Fibroblast of lung (primary cell): ENCODE results near the gene AKR7A3. TPM values are rescaled to one million over a fixed set of nuclear protein-coding genes. Genes with fewer than 3 reads are reported as not detected.

ENCODE experiments used
- DNase-seq, 2 donors: peaks; one replicate each; pipeline versions ENCODE4 v3.0.0 to v3.0.0-alpha.2; 2010; ENCODE audit warnings: low read depth in 2 of 2
- H2AFZ ChIP-seq: 2 replicates; pipeline ENCODE4 v1.5.1; 2012; ENCODE audit warnings: low read length, control low read depth, inconsistent platforms
- H3K27ac ChIP-seq: 2 replicates; pipeline ENCODE4 v1.5.1; 2011; ENCODE audit warnings: low read length, control low read depth; ENCODE audit not compliant: insufficient read depth
- H3K27me3 ChIP-seq: 2 replicates; pipeline ENCODE4 v1.5.1; 2011; ENCODE audit warnings: mild to moderate bottlenecking, low read length; ENCODE audit not compliant: control insufficient read depth, insufficient read depth
- H3K36me3 ChIP-seq: 2 replicates; pipeline ENCODE4 v1.5.1; 2011; ENCODE audit warnings: low read length; ENCODE audit not compliant: control insufficient read depth, insufficient read depth
- H3K4me1 ChIP-seq: 2 replicates; pipeline ENCODE4 v1.5.1; 2011; ENCODE audit warnings: low read length; ENCODE audit not compliant: control insufficient read depth, insufficient read depth; ENCODE audit errors: extremely low read depth
- H3K4me2 ChIP-seq: 2 replicates; pipeline ENCODE4 v1.5.1; 2011; ENCODE audit warnings: low read length, control low read depth; ENCODE audit not compliant: insufficient read depth; ENCODE audit errors: extremely low read depth
- H3K4me3 ChIP-seq, 4 experiments: fragments of 200-600 bp in 1 of 4; sonication (generic) in 1 of 4; replicated peaks in 1 of 4; 2 replicates each; pipeline ENCODE4 v1.5.1; 2011 to 2016; ENCODE audit warnings: low read length in 4 of 4, low read depth in 3 of 4, mild to moderate bottlenecking in 3 of 4, control low read depth in 2 of 4, inconsistent platforms in 1 of 4, mixed read lengths in 1 of 4; ENCODE audit not compliant: insufficient read depth in 1 of 4; ENCODE audit errors: control extremely low read depth in 1 of 4
- H3K79me2 ChIP-seq: 2 replicates; pipeline ENCODE4 v1.5.1; 2012; ENCODE audit warnings: mild to moderate bottlenecking, low read length, inconsistent platforms; ENCODE audit not compliant: control insufficient read depth, insufficient read depth
- H3K9ac ChIP-seq: 2 replicates; pipeline ENCODE4 v1.5.1; 2011; ENCODE audit warnings: mild to moderate bottlenecking, low read length, control low read depth; ENCODE audit not compliant: insufficient read depth
- H3K9me3 ChIP-seq: 2 replicates; pipeline ENCODE4 v1.5.1; 2012; ENCODE audit warnings: low read depth, low read length; ENCODE audit not compliant: control insufficient read depth, insufficient read depth
- H4K20me1 ChIP-seq: 2 replicates; pipeline ENCODE4 v1.5.1; 2011; ENCODE audit warnings: low read length; ENCODE audit not compliant: control insufficient read depth, insufficient read depth; ENCODE audit errors: extremely low read depth
- EZH2 ChIP-seq: IDR thresholded peaks from 2 replicates; pipeline ENCODE4 v1.5.1; 2012; ENCODE audit warnings: low read length, control low read depth, mild to moderate bottlenecking; ENCODE audit errors: missing control alignments
- polyA plus RNA-seq, 2 donors: library from polyadenylated mRNA; depleted of rRNA in 1 of 2; stranded (reverse) in 1 of 2; unstranded in 1 of 2; fragments of >200 nt; gene quantifications; 2 replicates each; pipeline ENCODE4 v1.2.1, GENCODE V29; 2011 to 2012; ENCODE audit warnings: missing spikeins in 1 of 2
- total RNA-seq: library from RNA; depleted of rRNA; stranded (reverse); fragments of >200 nt; gene quantifications from 2 replicates; pipeline ENCODE4 v1.2.1, GENCODE V29; 2014
- TF ChIP-seq, protein P1 (sequence below), 2 donors: IDR thresholded peaks in 1 of 2; conservative IDR thresholded peaks in 1 of 2; 1 replicate in 1 of 2; 2 replicates in 1 of 2; pipeline ENCODE4 v1.5.1; 2011 to 2012; ENCODE audit warnings: low read length in 2 of 2, control low read depth in 1 of 2, inconsistent platforms in 1 of 2, low read depth in 1 of 2, mild to moderate bottlenecking in 1 of 2

The AKR7A3 gene
- total and polyA plus RNA-seq, 2 donors (not counting 1 experiment from before 2014, with no cell fraction given), result 0.12 to 0.33 TPM

GRCh38 chr1:19317126-19317910 is 28.7 kb upstream of the AKR7A3 start:
- Histone ChIP-seq H2AFZ (no peak overlapping the region), H3K79me2 (peaks cover 11% of the 10 kb centered on the region), H3K9me3 (no peaks in the 10 kb centered on the region), H3K4me1 (peaks cover 14% of the 10 kb centered on the region), H3K36me3 (peaks cover 10% of the 10 kb centered on the region), H3K27me3 (no peaks in the 10 kb centered on the region), H3K9ac (no peak overlapping the region), H4K20me1 (no peaks in the 10 kb centered on the region), H3K4me3 (no peak overlapping the region), H3K4me2 (no peak overlapping the region), H3K27ac (no peak overlapping the region)
- TF ChIP-seq EZH2, result no peak
- TF ChIP-seq, protein P1, sequence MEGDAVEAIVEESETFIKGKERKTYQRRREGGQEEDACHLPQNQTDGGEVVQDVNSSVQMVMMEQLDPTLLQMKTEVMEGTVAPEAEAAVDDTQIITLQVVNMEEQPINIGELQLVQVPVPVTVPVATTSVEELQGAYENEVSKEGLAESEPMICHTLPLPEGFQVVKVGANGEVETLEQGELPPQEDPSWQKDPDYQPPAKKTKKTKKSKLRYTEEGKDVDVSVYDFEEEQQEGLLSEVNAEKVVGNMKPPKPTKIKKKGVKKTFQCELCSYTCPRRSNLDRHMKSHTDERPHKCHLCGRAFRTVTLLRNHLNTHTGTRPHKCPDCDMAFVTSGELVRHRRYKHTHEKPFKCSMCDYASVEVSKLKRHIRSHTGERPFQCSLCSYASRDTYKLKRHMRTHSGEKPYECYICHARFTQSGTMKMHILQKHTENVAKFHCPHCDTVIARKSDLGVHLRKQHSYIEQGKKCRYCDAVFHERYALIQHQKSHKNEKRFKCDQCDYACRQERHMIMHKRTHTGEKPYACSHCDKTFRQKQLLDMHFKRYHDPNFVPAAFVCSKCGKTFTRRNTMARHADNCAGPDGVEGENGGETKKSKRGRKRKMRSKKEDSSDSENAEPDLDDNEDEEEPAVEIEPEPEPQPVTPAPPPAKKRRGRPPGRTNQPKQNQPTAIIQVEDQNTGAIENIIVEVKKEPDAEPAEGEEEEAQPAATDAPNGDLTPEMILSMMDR (conservative IDR thresholded peaks at IDR 0.05 in 1 of 2, IDR thresholded peaks at IDR 0.05 in 1 of 2; ENCODE audit: low read depth in 1 of 2, low read length in 2 of 2), result no peak
- no peak for DNase-seq

DNA sequence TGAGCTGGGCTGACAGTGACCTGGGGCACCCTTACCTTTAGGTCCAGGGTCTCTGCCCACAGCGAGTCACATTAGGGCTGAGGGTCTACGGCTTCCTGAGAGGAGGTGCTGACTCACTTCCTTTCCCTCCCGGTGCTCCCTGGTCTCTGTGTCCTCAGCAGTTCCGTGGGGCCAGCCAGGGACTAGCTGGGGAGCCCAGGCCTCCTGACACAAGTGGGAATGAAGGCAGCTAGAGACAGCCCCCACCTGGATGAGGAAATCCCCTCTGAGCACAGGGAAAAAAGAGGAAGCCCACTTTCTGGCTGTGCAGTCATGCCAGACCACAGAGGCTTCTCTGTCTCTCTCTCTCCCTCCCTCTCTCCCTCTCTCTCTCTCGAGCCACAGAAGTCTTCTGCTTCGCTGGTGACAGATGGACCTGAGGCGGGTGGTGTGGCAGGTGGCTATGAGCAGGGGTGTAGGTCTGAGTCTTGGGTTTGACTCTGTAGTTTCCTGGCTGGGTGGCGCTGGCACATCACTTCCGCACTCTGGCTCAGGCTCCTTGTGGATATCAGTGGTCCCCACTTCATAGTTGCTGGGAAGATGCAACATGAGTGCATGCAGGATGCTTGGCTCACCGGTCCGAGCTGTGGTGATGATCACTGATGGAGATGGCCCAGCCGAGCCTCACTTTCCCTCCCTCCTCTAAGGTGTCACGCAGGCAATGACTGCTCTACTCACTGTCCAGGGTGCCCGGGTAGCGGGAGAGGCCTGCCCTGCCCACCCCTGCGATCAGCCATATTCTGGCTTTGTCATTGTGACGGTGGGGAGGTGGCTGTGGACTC is 27.0 kb upstream of the AKR7A3 start:
- Histone ChIP-seq H3K4me1 (peaks cover 19% of the 10 kb centered on the region), H3K9me3 (no peaks in the 10 kb centered on the region), H2AFZ (no peak overlapping the region), H3K9ac (no peak overlapping the region), H3K27me3 (no peaks in the 10 kb centered on the region), H3K36me3 (peaks cover 10% of the 10 kb centered on the region), H4K20me1 (no peaks in the 10 kb centered on the region), H3K27ac (no peak overlapping the region), H3K4me3 (no peak overlapping the region), H3K4me2 (peak overlapping the region; percentile 8), H3K79me2 (peaks cover 22% of the 10 kb centered on the region)
- peak; percentile 39 to 65 for DNase-seq
- TF ChIP-seq, protein P1 (conservative IDR thresholded peaks at IDR 0.05 in 1 of 2, IDR thresholded peaks at IDR 0.05 in 1 of 2; ENCODE audit: low read depth in 1 of 2, low read length in 2 of 2), result no peak
- no peak for TF ChIP-seq EZH2
